SKM-1 (cell line): ENCODE results near the gene STXBP6.

Experiments used
- DNase-seq: peaks from one replicate; lab custom pipeline; 2025; ENCODE audit not compliant: unreplicated experiment; lab: John Stamatoyannopoulos, UW

STXBP6 gene

DNA sequence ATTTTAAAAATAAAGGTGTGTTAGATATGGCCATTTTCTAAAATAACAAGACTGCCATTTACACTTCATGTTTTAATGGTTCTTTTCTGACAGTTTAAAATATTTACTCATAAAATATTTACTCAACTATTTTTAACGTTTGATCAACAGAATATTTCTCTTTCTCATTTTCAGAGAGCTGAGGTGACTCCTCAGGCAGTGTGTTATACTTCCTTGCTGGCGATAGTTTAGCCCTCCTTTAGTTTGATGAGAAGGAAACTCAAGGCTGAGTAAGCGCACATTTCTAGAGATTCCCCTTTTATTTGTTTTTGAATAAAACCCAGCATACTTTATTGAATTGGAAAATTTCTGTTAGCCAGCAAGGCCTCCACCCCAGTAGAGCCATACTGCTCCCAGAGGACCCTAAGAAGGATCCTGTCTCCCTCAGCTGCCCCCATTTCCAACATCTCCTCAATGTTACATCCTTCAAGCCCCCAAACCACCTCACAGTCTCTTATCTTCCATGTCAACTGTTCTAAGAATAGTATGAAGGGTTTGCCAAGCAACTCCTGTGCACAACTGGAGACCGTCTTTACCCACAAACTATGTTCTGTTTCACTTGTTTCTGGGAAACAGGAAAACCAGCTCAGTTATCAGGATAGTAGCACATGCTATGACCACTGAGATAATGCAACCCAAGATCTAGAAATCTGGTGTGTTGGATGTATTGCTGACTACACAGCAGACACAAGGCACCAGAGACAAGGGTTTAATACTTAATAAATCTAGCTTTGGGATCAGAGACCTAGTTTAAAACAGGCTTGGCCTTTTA is 129.5 kb downstream of the STXBP6 start:
- DNase-seq, result no peak

DNA sequence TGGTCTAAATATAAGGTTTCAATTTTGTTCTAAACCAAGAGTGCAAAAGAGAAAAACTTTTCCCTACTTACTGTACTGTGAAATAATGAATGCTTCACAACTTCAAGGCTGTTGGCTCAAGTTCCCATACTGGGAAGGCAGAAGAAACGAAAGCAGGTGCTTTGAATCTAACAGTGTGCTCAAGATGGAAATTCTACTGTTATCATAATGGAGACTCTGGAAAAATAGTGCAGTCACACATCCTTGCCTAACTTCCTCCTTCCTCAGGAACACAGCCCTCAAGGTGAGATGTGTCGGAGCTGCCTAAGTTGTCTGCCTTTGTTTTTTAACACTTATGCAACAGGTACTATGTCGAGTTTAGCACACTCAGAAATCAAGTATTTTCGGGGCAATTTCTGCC is 131.1 kb downstream of the STXBP6 start:
- DNase-seq, result no peak

DNA sequence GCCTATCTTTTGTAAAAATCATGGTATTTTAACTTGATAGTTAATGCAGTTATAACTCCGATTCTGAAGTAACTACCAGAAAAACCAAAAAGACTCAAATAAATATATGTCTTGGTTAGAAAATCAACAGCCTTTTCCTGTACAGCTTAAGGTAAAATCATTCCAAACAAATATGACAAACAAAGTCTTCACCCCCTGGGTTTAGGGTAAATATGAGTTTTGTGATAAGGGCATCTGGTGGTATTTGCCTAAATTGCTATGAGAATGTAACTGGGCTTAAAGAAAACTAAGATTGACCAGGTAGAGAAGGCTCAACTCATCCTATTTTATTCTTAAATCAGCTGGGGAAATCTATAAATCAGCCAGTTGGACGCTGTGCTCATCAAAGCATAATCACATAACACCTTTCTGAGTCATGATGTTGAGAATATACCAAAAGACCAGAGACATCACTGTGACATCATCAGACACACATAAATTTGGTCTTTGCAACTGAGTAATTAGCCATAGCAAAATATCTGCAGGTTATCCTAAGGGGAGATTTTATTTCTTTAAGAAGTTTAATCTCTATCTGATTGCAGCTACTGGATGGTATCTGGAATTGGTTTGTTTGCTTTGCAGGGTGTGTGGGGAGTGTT is 133.9 kb downstream of the STXBP6 start:
- DNase-seq, result no peak

DNA sequence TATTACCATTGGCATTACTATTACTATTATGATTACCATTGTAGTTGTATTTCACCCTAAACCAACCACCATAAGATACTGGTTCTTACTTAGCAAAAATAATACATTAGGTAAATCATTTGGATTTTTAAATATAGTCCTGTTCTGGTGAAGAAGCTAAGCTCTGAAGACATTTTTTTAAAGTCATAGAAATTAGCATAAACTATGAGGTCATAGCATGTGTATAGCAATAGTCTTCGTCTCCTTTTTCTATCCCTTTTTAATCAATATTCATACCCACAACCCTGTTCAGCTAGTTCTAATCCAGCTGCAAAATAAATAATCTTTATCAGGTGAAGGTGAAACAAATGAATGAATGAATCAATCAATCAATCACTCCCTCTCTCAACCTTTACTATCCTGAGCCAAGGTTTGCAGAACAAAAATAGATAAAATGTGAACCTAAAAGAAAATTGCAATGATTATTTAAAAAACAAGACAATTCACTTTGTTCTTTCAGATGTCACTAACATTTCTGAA is 134.5 kb downstream of the STXBP6 start:
- no peak for DNase-seq

DNA sequence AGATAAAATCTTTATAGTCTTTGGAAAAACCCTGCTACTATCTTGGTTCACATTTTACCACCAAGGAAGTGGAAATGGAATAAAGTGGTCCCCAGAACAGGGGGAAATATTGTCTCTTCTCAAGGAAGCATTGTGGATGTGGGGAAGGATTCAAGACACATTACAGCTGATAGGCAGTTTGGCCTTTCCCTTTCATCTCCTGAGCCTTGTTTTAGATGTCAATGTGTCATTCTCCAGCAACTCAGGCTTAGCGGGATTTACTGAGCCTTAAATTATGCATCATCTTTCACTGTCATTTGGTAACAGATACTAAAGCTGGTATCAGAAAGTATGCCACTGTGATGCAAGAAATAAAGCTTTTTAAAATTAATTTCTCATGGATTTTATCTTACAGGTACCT is 136.2 kb downstream of the STXBP6 start:
- no peak for DNase-seq

DNA sequence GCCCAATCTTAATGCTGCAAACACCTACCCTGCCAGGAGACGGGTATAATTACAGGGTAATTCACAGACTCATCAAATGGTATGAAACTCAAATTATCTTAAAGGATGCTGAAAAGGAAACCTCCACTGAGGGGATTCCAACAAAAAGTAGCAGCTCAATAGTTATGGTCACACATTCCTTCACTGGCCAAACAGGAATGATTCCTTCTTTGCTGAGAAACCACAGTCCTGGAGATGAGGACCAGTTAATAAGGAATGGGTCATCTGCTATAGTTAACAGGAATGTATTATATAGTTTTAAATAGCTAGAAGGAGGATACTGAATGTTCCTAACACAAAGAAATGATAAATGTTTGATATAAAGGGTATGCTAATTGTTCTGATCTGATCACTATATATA is 136.9 kb downstream of the STXBP6 start:
- DNase-seq, result no peak

DNA sequence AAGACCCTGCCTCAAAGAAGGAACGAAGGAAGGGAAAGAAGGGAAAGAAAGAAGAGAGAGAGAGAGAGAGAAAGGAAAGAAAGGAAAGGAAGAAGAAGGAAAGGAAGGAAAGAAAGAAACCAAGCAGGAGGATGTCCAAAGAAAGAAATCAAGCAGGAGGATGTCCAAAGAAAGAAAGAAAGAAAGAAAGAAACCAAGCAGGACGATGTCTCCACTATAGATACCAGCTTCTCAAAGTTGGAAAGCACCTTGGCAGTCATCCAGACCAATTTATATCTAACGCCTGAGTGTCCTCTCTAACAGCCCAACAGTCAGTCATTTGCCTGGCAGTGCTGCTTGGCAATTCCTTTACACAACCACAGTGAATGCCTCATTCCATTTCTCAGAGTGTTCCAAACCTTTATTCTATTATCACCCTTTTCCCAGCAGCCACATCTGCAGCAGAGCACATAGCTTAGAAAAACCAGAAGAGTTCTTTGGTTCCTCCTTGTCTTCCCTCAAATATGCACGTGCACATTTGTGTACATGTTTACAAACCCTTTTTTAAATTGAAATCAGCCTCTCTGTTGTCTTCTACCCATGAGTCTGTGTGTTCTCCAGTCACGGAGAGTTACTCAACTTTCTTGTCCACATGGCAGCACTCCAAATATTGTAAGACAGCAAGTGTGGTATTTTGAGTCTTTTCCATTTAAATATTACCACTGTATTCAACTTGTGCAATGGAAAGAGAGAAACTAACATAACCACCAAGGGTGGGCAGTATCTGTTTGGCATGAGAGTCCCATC is 138.4 kb downstream of the STXBP6 start:
- no peak for DNase-seq

DNA sequence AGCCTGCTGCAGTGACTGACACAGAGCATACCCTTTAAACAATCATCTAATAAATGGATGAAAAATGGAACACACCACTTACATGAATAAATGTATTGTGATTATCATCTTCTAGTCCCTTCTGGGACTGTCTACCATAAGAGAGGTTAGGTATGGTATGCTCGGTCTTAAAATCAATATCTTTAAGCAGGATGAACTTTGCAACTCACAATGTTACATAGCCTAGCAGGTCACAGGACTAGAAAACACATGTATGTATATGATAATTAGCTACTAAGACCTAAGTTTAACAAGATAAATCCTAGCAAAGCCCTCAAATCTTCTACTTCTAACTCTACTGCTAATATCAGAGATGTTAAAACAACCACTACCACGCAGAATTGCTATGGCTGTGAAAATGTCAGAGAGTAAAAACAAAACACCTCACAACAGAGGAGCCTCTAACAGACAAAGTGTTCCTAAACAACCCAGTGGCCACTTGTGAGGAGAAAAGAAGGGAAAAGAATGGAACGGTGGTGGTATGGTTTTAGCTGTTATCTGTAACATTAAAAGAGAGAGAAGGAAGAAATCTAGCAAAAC is 139.4 kb downstream of the STXBP6 start:
- no peak for DNase-seq

DNA sequence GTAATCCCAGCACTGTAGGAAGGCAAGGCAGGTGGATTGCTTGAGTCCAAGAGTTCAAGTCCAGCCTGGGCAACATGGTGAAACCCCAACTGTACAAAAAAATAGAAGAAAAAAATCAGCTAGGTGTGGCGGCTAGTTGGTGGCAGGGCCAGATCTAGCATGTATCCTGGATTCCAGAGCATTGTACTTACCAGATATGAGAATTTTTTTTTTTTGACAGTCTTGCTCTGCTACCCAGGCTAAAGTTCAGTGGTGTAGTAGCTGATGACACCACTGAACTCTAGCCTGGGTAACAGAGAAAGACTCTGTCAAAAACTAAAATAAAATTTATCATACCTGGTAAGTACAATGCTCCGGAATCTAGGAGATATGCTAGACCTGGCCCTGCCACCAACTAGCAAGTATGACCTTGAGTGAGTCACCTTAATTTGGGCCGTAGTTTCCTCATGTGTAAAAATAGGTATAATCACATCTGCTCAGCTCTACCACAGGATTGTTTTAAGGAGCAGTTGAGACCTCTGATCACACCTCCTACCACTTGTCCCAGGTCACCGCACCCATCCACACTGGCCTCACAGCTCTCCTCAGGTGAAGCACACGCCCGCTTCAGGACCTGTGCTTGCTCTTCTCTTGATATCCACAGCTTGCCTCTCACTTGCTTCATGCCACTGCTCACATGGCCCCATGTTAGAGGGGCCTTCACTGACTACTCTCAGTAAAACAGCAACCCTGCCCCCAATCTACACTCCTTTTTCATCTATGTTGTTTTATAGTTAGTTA is 140.2 kb downstream of the STXBP6 start:
- DNase-seq, result no peak

DNA sequence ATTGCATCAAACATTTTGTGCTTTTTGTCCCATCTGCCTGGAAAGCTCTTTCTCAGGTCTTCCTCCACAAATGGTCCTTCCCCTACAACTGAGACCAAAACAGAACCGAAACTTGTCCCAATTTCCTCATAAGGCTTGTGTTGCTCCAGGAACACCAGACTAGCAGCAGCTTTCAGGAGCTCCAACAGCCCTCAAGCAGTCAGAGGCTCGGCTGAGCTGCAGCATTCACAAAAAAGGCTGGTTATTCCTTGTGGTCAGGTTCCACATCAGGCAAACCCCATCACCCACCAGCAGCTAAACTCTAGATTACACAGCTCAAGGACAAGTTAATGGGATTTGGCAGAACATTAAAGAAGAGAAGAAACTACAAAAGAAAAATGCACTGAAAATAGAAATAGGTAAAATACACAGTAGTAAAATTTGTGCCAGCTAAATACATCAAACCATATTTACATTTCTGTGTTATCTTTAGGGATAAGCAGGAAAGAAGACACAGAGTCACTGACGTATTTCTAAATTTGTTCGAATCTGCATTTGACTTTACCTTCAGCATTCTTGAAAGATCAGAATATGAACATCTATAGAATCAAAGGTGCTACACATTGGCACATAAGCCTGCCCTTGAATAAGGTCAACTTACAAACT is 141.2 kb downstream of the STXBP6 start:
- DNase-seq, result no peak

DNA sequence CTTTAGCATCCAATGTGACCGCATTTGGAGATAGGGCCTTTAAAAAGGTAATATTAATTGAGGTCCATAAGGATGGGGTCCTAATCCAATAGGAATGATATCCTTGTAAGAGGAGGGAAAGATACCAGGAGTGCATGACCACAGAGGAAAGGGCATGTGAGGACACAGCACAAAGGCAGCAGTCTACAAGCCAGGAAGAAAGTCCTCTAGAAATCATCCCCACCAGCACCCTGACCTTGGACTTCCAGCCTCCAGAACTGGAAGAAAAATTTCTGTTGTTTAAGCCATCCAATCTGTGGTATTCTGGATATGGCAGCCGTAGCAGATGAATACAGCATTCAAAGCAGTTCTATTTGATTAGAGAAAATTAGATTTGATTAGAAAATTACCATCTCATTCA is 145.4 kb downstream of the STXBP6 start:
- DNase-seq, result no peak

DNA sequence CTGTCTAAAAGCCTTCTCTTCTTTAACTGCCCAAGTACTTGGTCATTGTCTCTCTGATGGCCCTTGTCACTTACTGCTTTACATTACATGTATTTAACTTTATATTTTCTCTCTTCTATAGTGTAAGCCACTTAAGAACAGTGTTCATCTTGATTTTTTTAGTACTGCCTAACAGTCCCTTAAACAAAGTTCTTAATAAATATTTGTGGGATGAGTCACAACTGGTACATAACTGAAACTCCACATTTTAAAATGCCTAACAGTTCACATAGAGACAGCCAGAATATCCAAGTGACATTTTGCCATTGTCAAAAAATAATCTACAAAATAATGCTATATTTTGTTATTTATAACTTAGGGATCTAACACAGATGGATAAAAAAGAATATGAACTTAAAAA is 146.6 kb downstream of the STXBP6 start:
- no peak for DNase-seq

DNA sequence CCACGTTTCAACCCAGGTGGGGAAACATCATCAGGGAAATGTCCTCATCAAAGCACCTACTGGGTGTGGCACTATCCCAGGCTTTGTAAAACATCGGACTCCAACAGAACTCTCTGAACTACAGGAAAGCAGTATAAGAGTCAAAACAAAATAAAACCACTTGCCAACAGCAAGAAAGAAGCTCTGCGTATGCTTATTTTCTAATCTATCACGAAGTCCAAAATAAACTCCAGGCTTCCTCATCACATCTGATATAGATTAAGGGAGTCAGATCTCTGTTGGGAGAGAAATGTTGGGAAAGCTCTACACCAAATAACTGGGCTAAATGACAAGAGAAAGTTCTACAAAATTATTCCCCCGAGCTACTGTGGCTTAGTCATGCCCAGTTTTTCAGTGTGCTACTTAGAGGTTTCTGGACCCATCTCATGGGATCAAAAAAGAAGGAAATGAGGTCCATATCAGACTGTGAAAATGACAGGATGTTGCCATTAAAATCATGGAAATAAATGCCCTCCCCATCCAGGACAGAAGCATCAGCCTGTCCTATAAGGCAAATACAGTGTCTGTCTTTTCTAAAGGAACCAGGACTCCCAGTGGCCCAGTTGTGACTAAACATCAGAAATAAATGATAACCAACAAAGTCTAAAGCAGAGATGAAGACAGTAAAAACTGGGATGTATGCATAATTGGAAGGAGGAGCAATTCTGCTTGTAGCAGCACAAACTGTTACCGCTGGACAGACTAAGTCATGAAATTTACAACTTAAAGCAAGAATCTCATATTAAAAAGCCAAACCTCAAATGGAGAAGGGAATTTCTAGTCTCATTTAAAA is 149.5 kb downstream of the STXBP6 start:
- DNase-seq, result no peak

DNA sequence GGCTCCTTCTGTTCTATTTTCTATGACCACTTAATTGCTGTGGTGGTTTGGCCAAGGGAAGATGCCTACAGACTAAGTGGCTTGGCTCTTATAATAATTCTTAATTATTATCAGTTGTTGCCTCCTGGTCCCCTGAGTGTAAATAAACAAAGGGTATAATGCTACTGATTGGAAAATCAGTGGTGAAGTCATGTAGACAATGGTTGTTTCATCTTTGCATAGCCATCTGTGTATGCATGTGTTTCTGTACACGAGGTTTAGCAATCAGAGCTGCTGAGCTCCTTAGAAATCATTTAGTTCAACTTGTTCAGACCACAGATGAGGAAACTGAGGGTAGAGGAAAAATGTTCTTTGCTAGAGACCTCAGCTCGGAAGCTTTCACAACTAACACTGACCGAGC is 152.2 kb downstream of the STXBP6 start:
- peak; percentile 0 for DNase-seq

DNA sequence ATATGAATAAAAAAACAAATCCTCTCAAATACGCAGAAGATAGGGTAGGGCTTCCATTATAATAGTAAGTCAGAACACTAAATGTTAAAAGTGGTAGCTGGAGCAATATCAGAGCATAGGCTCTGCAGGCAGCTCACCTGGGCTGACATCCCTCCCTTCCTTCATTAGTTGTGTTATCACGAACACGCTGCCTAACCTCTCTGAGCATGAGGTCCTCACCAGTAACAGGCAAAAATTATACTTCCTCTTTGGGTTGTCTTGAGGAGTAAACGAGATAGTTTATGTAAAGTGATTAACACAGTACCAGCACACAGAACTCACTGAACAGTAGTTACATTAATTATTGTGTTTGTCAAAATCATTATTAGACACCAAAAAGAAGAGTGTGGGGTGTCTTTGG is 154.3 kb downstream of the STXBP6 start:
- no peak for DNase-seq

DNA sequence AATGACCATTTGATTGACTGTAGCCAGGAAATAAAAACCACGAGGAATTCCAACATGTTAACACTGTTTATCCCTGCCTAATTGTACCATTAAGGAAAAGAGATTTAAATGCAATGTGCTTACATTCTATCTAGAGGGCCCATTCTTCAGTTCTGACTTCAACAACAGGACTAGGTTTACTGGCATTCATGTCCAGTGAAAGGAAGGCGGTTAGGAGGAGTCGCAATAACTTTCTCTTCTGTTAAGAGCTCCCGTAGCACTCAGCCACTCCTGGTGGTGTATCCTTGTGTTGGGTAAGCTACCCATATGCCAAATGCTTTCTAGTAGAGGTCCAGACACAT is 154.7 kb downstream of the STXBP6 start:
- DNase-seq, result no peak

DNA sequence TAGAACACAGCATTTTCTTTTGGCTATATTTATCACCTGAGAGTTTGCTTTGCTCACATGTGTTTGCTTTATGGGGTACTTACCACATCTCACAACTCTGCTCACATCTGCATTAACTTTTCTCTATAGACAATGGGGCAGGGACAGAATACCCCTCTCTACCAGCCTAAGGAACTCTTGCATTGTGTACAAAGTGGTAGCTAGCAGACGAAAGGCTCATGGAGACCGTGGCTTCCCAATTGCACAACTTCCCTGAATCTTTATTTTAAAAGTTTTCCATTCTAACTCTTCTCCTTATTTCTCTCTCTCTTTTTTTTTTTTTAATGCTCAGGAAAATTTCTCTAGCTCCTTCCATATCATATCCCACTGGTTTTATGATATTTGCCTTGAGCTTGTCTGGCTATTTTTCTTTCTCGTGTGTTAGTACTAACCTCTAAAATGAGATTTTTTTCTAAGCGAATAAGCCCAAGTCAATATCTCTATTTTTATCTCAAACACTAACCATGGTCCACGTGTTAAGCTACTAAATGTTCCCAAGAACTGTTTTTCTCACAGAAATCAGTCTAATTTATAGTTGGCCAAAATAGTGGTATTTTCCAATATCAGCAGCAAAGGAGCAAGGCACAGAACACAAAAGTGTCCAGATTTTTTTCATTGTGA is 155.2 kb downstream of the STXBP6 start:
- no peak for DNase-seq

DNA sequence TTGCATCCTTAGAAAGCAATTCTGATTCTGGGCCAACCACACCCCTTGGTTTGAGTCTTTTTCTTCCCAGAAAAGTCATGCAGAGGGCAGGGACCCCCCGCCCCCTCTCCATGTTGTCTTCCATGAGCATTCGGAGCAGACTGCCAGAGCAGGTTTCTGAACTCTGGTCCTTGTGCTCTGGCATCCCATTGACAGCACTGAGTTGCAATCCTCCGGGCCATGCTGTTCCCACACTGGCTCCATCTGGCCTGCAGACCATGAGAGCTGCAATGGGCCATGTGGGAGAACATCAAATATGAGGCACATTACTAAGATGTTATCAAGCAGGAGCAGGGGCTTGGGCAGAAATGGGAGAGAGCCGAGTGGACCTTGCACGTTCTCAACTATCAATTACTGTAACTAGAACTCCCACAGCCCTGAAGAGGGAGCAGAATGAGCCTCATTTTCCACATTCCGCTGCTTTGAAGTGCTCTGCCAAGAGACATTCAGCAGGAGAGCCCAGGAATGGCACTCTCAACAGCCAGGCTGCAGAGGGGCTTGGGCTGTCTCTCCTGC is 157.4 kb downstream of the STXBP6 start:
- no peak for DNase-seq
